ENCODE measurements around the gene DUSP9. TPM values are rescaled to one million over a fixed set of nuclear protein-coding genes. Genes with fewer than 3 reads are reported as not detected.

Gene DUSP9
- total RNA-seq, 4 donors from 2014 or later = 0.22 to 0.38 (median 0.34) TPM; not detected in 1

- TF ChIP-seq CTCF (IDR thresholded peaks at IDR 0.05; ENCODE audit: low read depth) = no peak
Measured at GRCh38 chrX:153611298-153612095, 35.5 kb upstream of the DUSP9 start.

GRCh38 chrX:153612413-153612812 lies 34.6 kb upstream of the DUSP9 start:
- TF ChIP-seq CTCF (IDR thresholded peaks at IDR 0.05; ENCODE audit: low read depth) = no peak

GRCh38 chrX:153614818-153615217 lies 32.2 kb upstream of the DUSP9 start:
- TF ChIP-seq CTCF (IDR thresholded peaks at IDR 0.05; ENCODE audit: low read depth) = no peak

GRCh38 chrX:153620576-153620975 lies 26.4 kb upstream of the DUSP9 start:
- no peak for TF ChIP-seq CTCF (IDR thresholded peaks at IDR 0.05; ENCODE audit: low read depth)

- TF ChIP-seq CTCF (IDR thresholded peaks at IDR 0.05; ENCODE audit: low read depth) = no peak
Measured at GRCh38 chrX:153621949-153622598, 24.9 kb upstream of the DUSP9 start.

GRCh38 chrX:153622661-153623309 lies 24.2 kb upstream of the DUSP9 start:
- no peak for TF ChIP-seq CTCF (IDR thresholded peaks at IDR 0.05; ENCODE audit: low read depth)
